B cell (primary cell): ENCODE data around the gene CDC42EP2. TPM values are rescaled to one million over a fixed set of nuclear protein-coding genes. Genes with fewer than 3 reads are reported as not detected.

Source experiments
- ATAC-seq: fragments of 200-7000 bp; cut with Tn5 transposase; one replicate; pipeline ENCODE4 v1.10.0; 2021; ENCODE audit warnings: low read depth, mild to moderate bottlenecking, moderate number of reproducible peaks, moderate library complexity
- CTCF ChIA-PET: fragments of 350-600 bp; sonication (Branson Sonifier 250); formaldehyde crosslinking; loops from one replicate; lab custom pipeline; 2021; ENCODE audit warnings: antibody characterized with exemption, inconsistent platforms; lab: Charles Lee
- POLR2A ChIA-PET: fragments of 350-600 bp; sonication (Branson Sonifier 250); formaldehyde crosslinking; loops from one replicate; lab custom pipeline; 2021; ENCODE audit warnings: antibody characterized with exemption; lab: Charles Lee
- DNase-seq: peaks from one replicate; pipeline ENCODE4 v3.0.0; 2013
- H2AFZ ChIP-seq: 2 replicates; pipeline ENCODE4 v1.6.1; 2012; ENCODE audit warnings: mild to moderate bottlenecking, low read depth, low read length; ENCODE audit not compliant: insufficient read depth, poor library complexity, severe bottlenecking
- H3K27ac ChIP-seq, 2 donors: 1 replicate in 1 of 2; 2 replicates in 1 of 2; pipeline ENCODE4 v1.5.1; 2012 to 2013; ENCODE audit warnings: low read length in 2 of 2, mild to moderate bottlenecking in 2 of 2, moderate library complexity in 1 of 2
- H3K27me3 ChIP-seq, 4 experiments: fragments of 200-600 bp in 1 of 4; sonication (generic) in 1 of 4; replicated peaks in 1 of 4; 1 replicate in 2 of 4; 2 replicates in 2 of 4; pipeline versions ENCODE4 v1.6.1 to v1.7.0; 2013 to 2016; ENCODE audit warnings: low read length in 3 of 4, mild to moderate bottlenecking in 2 of 4, mixed read lengths in 1 of 4, moderate library complexity in 1 of 4; ENCODE audit not compliant: insufficient read depth in 4 of 4, control insufficient read depth in 3 of 4; ENCODE audit errors: control extremely low read depth in 1 of 4
- H3K36me3 ChIP-seq, 2 experiments: replicated peaks in 1 of 2; 1 replicate in 1 of 2; 2 replicates in 1 of 2; pipeline versions ENCODE4 v1.6.1 to v1.7.1; 2013; ENCODE audit warnings: low read length in 1 of 2; ENCODE audit not compliant: insufficient read depth in 2 of 2, control insufficient read depth in 1 of 2; ENCODE audit errors: control extremely low read depth in 1 of 2, extremely low read depth in 1 of 2
- H3K4me1 ChIP-seq, 2 donors: fragments of 200-600 bp in 1 of 2; sonication (generic) in 1 of 2; 1 replicate in 1 of 2; 2 replicates in 1 of 2; pipeline versions ENCODE4 v1.5.1 to v1.6.1; 2013 to 2017; ENCODE audit warnings: low read length in 2 of 2; ENCODE audit not compliant: control insufficient read depth in 2 of 2, insufficient read depth in 2 of 2
- H3K4me2 ChIP-seq: replicated peaks from 2 replicates; pipeline ENCODE3; 2012; ENCODE audit warnings: mild to moderate bottlenecking, low read depth, low read length; ENCODE audit not compliant: poor library complexity, severe bottlenecking
- H3K4me3 ChIP-seq, 5 experiments: fragments of 200-600 bp in 1 of 5; sonication (generic) in 1 of 5; 1 replicate in 3 of 5; 2 replicates in 2 of 5; pipeline versions ENCODE4 v1.5.1 to v1.7.0; 2011 to 2016; ENCODE audit warnings: low read length in 4 of 5, mild to moderate bottlenecking in 4 of 5, low read depth in 2 of 5, control low read depth in 1 of 5, moderate library complexity in 1 of 5; ENCODE audit not compliant: insufficient read depth in 1 of 5; ENCODE audit errors: control extremely low read depth in 1 of 5, extremely low read depth in 1 of 5
- H3K79me2 ChIP-seq: fragments of 200-600 bp; sonication (generic); one replicate; pipeline ENCODE4 v1.6.0; 2016; ENCODE audit warnings: low read length; ENCODE audit not compliant: control insufficient read depth, insufficient read depth
- H3K9ac ChIP-seq: fragments of 200-600 bp; sonication (generic); 2 replicates; pipeline ENCODE4 v1.6.1; 2017; ENCODE audit warnings: mild to moderate bottlenecking, low read length, moderate library complexity
- H3K9me3 ChIP-seq, 3 donors: one replicate each; pipeline versions ENCODE4 v1.6.1 to v1.7.1; 2013; ENCODE audit warnings: low read length in 2 of 3; ENCODE audit not compliant: control insufficient read depth in 2 of 3, insufficient read depth in 1 of 3; ENCODE audit errors: control extremely low read depth in 1 of 3
- H4K20me1 ChIP-seq: 2 replicates; pipeline ENCODE4 v1.6.0; 2012; ENCODE audit warnings: mild to moderate bottlenecking, low read length; ENCODE audit not compliant: insufficient read depth, control insufficient read depth, poor library complexity, severe bottlenecking
- H3K27ac Mint-ChIP-seq: one replicate; pipeline ENCODE4 v1.8.0; 2021; ENCODE audit warnings: mixed read lengths
- H3K27me3 Mint-ChIP-seq: one replicate; pipeline ENCODE4 v1.8.0; 2021; ENCODE audit warnings: mixed read lengths
- H3K4me1 Mint-ChIP-seq: one replicate; pipeline ENCODE4 v1.8.0; 2021; ENCODE audit warnings: mixed read lengths
- H3K4me3 Mint-ChIP-seq: one replicate; pipeline ENCODE4 v1.8.0; 2021; ENCODE audit warnings: mixed read lengths
- H3K9me3 Mint-ChIP-seq: one replicate; pipeline ENCODE4 v1.8.0; 2022; ENCODE audit warnings: mixed read lengths; ENCODE audit not compliant: insufficient read depth
- CTCF ChIP-seq: fragments of 200-600 bp; IDR thresholded peaks from one replicate; pipeline ENCODE4 v1.8.0; 2022; ENCODE audit warnings: antibody characterized with exemption, mild to moderate bottlenecking
- EZH2 ChIP-seq: IDR thresholded peaks from 2 replicates; pipeline ENCODE4 v1.6.1; 2012; ENCODE audit warnings: borderline replicate concordance, low read depth, mild to moderate bottlenecking, moderate library complexity, low read length; ENCODE audit not compliant: insufficient read depth, poor library complexity, severe bottlenecking
- WGBS: methylation state at CpG from one replicate; pipeline ENCODE4 v1.1.5; 2013; ENCODE audit warnings: missing lambda C conversion rate; ENCODE audit not compliant: insufficient coverage; 5-methylcytosine and 5-hydroxymethylcytosine counted together
- intact Hi-C: fragments of 100-400 bp; cut with micrococcal nuclease; formaldehyde crosslinking; loops from one replicate; pipeline ENCODE4 v1.10.0; 2022
- polyA plus RNA-seq: library from polyadenylated mRNA; depleted of rRNA; stranded (reverse); fragments of >200 nt; gene quantifications from 2 replicates; pipeline ENCODE4 v1.2.3, GENCODE V29; 2012
- total RNA-seq, 2 donors: library from RNA; stranded (reverse); fragments of 120-200 nt in 1 of 2; gene quantifications; 1 replicate in 1 of 2; 2 replicates in 1 of 2; pipeline versions ENCODE4 v1.2.3 to v1.2.4, GENCODE V29; 2013 to 2022

CDC42EP2 gene
- total and polyA plus RNA-seq, 2 donors (not counting 1 experiment from before 2014, with no cell fraction given): 0.69 to 1.1 TPM

GRCh38 chr11:65317025-65317786 is 2.5 kb downstream of the CDC42EP2 start:
- Mint-ChIP-seq H3K27ac (no peak overlapping the region), H3K4me3 (no peak overlapping the region), H3K27me3 (peaks cover 9% of the 10 kb centered on the region), H3K4me1 (peaks cover 10% of the 10 kb centered on the region), H3K9me3 (no peaks in the 10 kb centered on the region)
- 92% methylated on average over 4 of the region's 13 CpGs for WGBS
- intact Hi-C loops: loop anchor here (5.0 kb wide), 1 partner anchor 55 kb away; the partner anchor contains the start of gene POLA2
- Histone ChIP-seq H3K9me3 (no peaks in the 10 kb centered on the region), H3K4me2 (no peak overlapping the region), H3K27me3 (peaks cover 0 to 12% (median 5%) of the 10 kb centered on the region in 4 experiments), H2AFZ (no peak overlapping the region), H3K9ac (no peak overlapping the region), H3K27ac (no peak overlapping the region), H4K20me1 (no peaks in the 10 kb centered on the region), H3K4me1 (peaks cover 8 to 17% of the 10 kb centered on the region in 2 donors), H3K36me3 (no peaks in the 10 kb centered on the region), H3K79me2 (no peaks in the 10 kb centered on the region), H3K4me3 (no peak overlapping the region)
- POLR2A ChIA-PET: interaction anchor here (0.6 kb wide), 1 partner anchor 1149 kb away, joined by 8 read pairs; no protein-coding TSS in a partner anchor
- ATAC-seq: no peak
- DNase-seq: no peak
- CTCF ChIA-PET: interaction anchor here (1.1 to 7.4 kb wide), 14 partner anchors 13 to 235 kb away, joined by 3 to 214 read pairs (median 6); partner anchors contain the start of gene DPF2
- no peak for TF ChIP-seq CTCF
- TF ChIP-seq EZH2: no peak

GRCh38 chr11:65320386-65321075 is 5.9 kb downstream of the CDC42EP2 start:
- Mint-ChIP-seq H3K27ac (no peak overlapping the region), H3K27me3 (no peaks in the 10 kb centered on the region), H3K4me3 (no peak overlapping the region), H3K9me3 (no peaks in the 10 kb centered on the region), H3K4me1 (peaks cover 5% of the 10 kb centered on the region)
- H3K27ac ChIP-seq: no peak overlapping the region
- H2AFZ ChIP-seq: no peak overlapping the region
- intact Hi-C loops: no loop called here
- H3K36me3 ChIP-seq: no peaks in the 10 kb centered on the region
- TF ChIP-seq EZH2: no peak
- no peak for TF ChIP-seq CTCF
- CTCF ChIA-PET: no interaction called here
- DNase-seq: no peak
- H3K27me3 ChIP-seq: peaks cover 0 to 3% (median 0%) of the 10 kb centered on the region in 4 experiments
- ATAC-seq: no peak
- H3K9me3 ChIP-seq: no peaks in the 10 kb centered on the region
- 90% methylated on average over 19 of the region's 22 CpGs for WGBS
- H3K4me2 ChIP-seq: no peak overlapping the region
- peaks cover 4 to 6% of the 10 kb centered on the region in 2 donors for H3K4me1 ChIP-seq
- H3K9ac ChIP-seq: no peak overlapping the region
- no peak overlapping the region for H3K4me3 ChIP-seq
- POLR2A ChIA-PET: no interaction called here
- H3K79me2 ChIP-seq: no peaks in the 10 kb centered on the region
- no peaks in the 10 kb centered on the region for H4K20me1 ChIP-seq
